IPS-18a (cell line): ENCODE data around the gene TRIM21.
"Not testable (repeated sequence)": the region's sequence is repeated elsewhere in the genome, so short reads cannot be mapped to it uniquely, and the experiment has no call there.

Experiments
- H3K27ac ChIP-seq: one replicate; pipeline ENCODE4 v1.5.1; 2013; ENCODE audit warnings: low read length
- H3K27me3 ChIP-seq: one replicate; pipeline ENCODE4 v1.6.1; 2013; ENCODE audit warnings: mild to moderate bottlenecking, low read length; ENCODE audit not compliant: control insufficient read depth, insufficient read depth
- H3K36me3 ChIP-seq: one replicate; pipeline ENCODE4 v1.6.1; 2013; ENCODE audit warnings: low read depth, low read length; ENCODE audit not compliant: control insufficient read depth
- H3K4me1 ChIP-seq: one replicate; pipeline ENCODE4 v1.6.1; 2013; ENCODE audit warnings: low read depth, low read length; ENCODE audit not compliant: control insufficient read depth
- H3K4me3 ChIP-seq: one replicate; pipeline ENCODE4 v1.5.1; 2013; ENCODE audit warnings: low read length
- H3K9ac ChIP-seq: one replicate; pipeline ENCODE4 v1.6.1; 2013; ENCODE audit warnings: mild to moderate bottlenecking, low read length, moderate library complexity
- H3K9me3 ChIP-seq: one replicate; pipeline ENCODE4 v1.6.1; 2013; ENCODE audit warnings: low read depth, low read length; ENCODE audit not compliant: control insufficient read depth

The TRIM21 gene

GRCh38 chr11:4393209-4393857, at the start of gene TRIM21:
TSS of gene TRIM21 (minus strand) at chr11:4393702. CDS start at chr11:4390409, 3,293 bp downstream.
- Histone ChIP-seq H3K9me3 (no peaks in the 10 kb centered on the region), H3K27me3 (no peaks in the 10 kb centered on the region), H3K27ac (no peak within 1 kb of the TSS), H3K4me3 (peak within 1 kb of the TSS; percentile 75), H3K9ac (peak within 1 kb of the TSS; percentile 43), H3K36me3 (peaks cover 9% of the 10 kb centered on the region), H3K4me1 (no peaks in the 10 kb centered on the region)

- H3K27me3 ChIP-seq: no peaks in the 10 kb centered on the region
- H3K9me3 ChIP-seq: no peaks in the 10 kb centered on the region
- H3K4me1 ChIP-seq: no peaks in the 10 kb centered on the region
- H3K27ac ChIP-seq: no peak overlapping the region
- no peaks in the 10 kb centered on the region for H3K36me3 ChIP-seq
- no peak overlapping the region for H3K4me3 ChIP-seq
- no peak overlapping the region for H3K9ac ChIP-seq
These were observed 48.0 kb upstream of the TRIM21 start for GRCh38 chr11:4441515-4441914.

- H3K27me3 ChIP-seq: no peaks in the 10 kb centered on the region
- no peaks in the 10 kb centered on the region for H3K9me3 ChIP-seq
- no peaks in the 10 kb centered on the region for H3K4me1 ChIP-seq
- H3K27ac ChIP-seq: no peak overlapping the region
- H3K9ac ChIP-seq: no peak overlapping the region
- H3K36me3 ChIP-seq: no peaks in the 10 kb centered on the region
- H3K4me3 ChIP-seq: no peak overlapping the region
These were observed 42.9 kb upstream of the TRIM21 start for GRCh38 chr11:4436411-4436810.

- no peaks in the 10 kb centered on the region for H3K27me3 ChIP-seq
- no peak overlapping the region for H3K9ac ChIP-seq
These were observed 40.4 kb upstream of the TRIM21 start for GRCh38 chr11:4433856-4434255.

GRCh38 chr11:4430051-4430450, 36.5 kb upstream of the TRIM21 start:
- no peak overlapping the region for H3K9ac ChIP-seq
- no peaks in the 10 kb centered on the region for H3K9me3 ChIP-seq
- H3K27me3 ChIP-seq: no peaks in the 10 kb centered on the region
- no peak overlapping the region for H3K4me3 ChIP-seq
- H3K27ac ChIP-seq: no peak overlapping the region
- no peaks in the 10 kb centered on the region for H3K36me3 ChIP-seq
- H3K4me1 ChIP-seq: no peaks in the 10 kb centered on the region

More at GRCh38 chr11:4433856-4434255, 40.4 kb upstream of the TRIM21 start:
- Histone ChIP-seq H3K4me3 (no peak overlapping the region), H3K27ac (no peak overlapping the region), H3K4me1 (no peaks in the 10 kb centered on the region), H3K36me3 (no peaks in the 10 kb centered on the region), H3K9me3 (no peaks in the 10 kb centered on the region)

- H3K27me3 ChIP-seq: no peaks in the 10 kb centered on the region
- H3K4me3 ChIP-seq: no peak overlapping the region
These were observed 24.9 kb upstream of the TRIM21 start for GRCh38 chr11:4418403-4418802.

GRCh38 chr11:4416816-4417215, 23.3 kb upstream of the TRIM21 start:
- H3K36me3 ChIP-seq: no peaks in the 10 kb centered on the region
- no peaks in the 10 kb centered on the region for H3K4me1 ChIP-seq
- no peaks in the 10 kb centered on the region for H3K9me3 ChIP-seq
- no peak overlapping the region for H3K9ac ChIP-seq
- no peaks in the 10 kb centered on the region for H3K27me3 ChIP-seq
- no peak overlapping the region for H3K4me3 ChIP-seq
- H3K27ac ChIP-seq: no peak overlapping the region

More at GRCh38 chr11:4418403-4418802, 24.9 kb upstream of the TRIM21 start:
- Histone ChIP-seq H3K9ac (no peak overlapping the region), H3K27ac (no peak overlapping the region), H3K9me3 (no peaks in the 10 kb centered on the region), H3K36me3 (no peaks in the 10 kb centered on the region), H3K4me1 (no peaks in the 10 kb centered on the region)

GRCh38 chr11:4416306-4416705, 22.8 kb upstream of the TRIM21 start:
- H3K27me3 ChIP-seq: no peaks in the 10 kb centered on the region
- no peaks in the 10 kb centered on the region for H3K36me3 ChIP-seq
- H3K9ac ChIP-seq: no peak overlapping the region
- H3K27ac ChIP-seq: no peak overlapping the region
- no peaks in the 10 kb centered on the region for H3K9me3 ChIP-seq
- H3K4me3 ChIP-seq: no peak overlapping the region
- no peaks in the 10 kb centered on the region for H3K4me1 ChIP-seq

- not testable (repeated sequence) for H3K9ac ChIP-seq, H3K4me1 ChIP-seq, H3K27me3 ChIP-seq, H3K9me3 ChIP-seq, H3K36me3 ChIP-seq, H3K27ac ChIP-seq, H3K4me3 ChIP-seq
These were observed 12.7 kb upstream of the TRIM21 start for GRCh38 chr11:4406206-4406605.

- Histone ChIP-seq H3K27ac (no peak overlapping the region), H3K27me3 (no peaks in the 10 kb centered on the region), H3K4me3 (peak overlapping the region; percentile 75), H3K36me3 (peaks cover 9% of the 10 kb centered on the region), H3K9ac (no peak overlapping the region), H3K4me1 (no peaks in the 10 kb centered on the region), H3K9me3 (no peaks in the 10 kb centered on the region)
These were observed 339 bp upstream of the TRIM21 start for GRCh38 chr11:4393858-4394223.

GRCh38 chr11:4388221-4388620, 5.3 kb downstream of the TRIM21 start:
- peaks cover 13% of the 10 kb centered on the region for H3K36me3 ChIP-seq
- no peaks in the 10 kb centered on the region for H3K9me3 ChIP-seq
- no peaks in the 10 kb centered on the region for H3K27me3 ChIP-seq
- no peak overlapping the region for H3K4me3 ChIP-seq
- no peak overlapping the region for H3K9ac ChIP-seq
- no peak overlapping the region for H3K27ac ChIP-seq
- no peaks in the 10 kb centered on the region for H3K4me1 ChIP-seq

- Histone ChIP-seq H3K4me3 (no peak overlapping the region), H3K36me3 (peaks cover 13% of the 10 kb centered on the region), H3K27me3 (no peaks in the 10 kb centered on the region), H3K4me1 (no peaks in the 10 kb centered on the region), H3K9ac (no peak overlapping the region), H3K27ac (no peak overlapping the region), H3K9me3 (no peaks in the 10 kb centered on the region)
These were observed 7.3 kb downstream of the TRIM21 start for GRCh38 chr11:4385978-4386740.
